ENCODE measurements around the gene FAM237A.

FAM237A gene

DNA sequence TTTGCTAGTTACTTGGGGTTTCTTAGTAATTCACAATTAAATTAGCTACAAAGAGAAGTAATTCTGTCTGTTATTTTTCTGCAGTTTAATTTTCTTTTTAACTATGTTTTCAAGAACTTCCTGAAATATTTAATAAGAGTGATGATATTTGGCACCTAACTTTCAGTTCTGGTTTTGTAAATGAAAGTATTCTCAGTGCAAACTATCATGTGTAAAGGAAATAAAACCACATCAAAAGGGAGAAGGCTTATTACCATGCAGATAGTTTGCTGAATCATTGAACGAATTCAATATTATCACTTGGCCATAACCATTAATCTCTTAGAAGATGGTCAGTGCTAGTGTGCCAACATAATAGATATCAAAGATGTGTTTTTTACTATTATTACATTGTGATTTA lies 46.7 kb downstream of the FAM237A start:
- DNase-seq (ENCODE audit: low read depth), result no peak

DNA sequence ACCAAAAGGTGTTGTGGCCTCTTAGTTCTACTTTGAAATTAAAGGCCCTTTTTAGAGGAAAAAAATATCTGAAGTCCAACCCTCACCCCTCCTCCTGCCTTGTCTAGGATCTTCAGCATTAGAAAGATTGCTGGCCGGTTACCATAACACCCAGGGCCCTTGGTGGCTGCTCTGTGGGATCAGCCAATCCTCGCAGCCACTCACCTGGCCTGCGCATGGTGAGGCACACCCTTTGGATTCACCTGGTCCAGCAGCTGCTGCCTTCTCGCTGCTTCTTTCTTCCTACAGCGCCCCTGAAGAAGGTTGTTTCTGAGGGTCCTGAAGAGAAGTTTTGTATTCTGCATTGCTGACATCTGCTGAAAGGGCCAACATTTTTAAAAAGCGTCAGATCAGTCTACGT lies 50.7 kb downstream of the FAM237A start:
- DNase-seq (ENCODE audit: low read depth), result no peak

DNA sequence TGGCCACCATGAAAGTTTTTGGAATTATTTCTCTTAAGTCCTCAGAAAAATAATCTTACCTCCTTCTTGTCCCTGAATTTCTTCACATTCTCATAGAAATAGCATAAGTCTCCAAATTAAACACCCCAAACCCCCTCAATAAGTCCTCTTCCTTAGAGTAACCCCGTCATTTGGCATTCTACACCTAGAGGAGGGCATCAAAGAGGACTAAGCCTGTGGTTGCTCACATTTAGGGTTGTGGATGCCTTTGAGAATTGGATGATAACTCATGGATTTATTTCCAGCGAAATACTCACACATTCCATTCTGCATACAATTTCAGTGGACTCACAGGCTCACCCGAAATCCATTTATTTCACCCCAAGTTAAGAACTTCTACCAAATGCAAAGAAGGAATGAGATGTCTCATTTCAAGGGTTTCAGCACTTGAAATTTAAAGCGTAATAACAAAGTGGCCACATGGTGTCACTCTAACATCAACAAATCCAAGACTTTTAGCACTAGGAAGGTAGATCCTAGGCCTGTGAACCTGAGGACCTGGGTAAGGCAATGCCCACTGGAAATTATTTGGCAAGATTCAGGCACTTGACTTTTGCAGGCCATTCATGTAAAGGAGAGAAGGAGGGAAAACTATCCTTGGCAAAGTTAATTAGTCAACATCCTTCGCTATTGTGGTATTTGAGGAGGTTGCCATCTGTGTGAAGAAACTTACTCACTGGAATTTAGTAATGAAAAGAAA lies 51.3 kb downstream of the FAM237A start:
- DNase-seq (ENCODE audit: low read depth), result no peak

DNA sequence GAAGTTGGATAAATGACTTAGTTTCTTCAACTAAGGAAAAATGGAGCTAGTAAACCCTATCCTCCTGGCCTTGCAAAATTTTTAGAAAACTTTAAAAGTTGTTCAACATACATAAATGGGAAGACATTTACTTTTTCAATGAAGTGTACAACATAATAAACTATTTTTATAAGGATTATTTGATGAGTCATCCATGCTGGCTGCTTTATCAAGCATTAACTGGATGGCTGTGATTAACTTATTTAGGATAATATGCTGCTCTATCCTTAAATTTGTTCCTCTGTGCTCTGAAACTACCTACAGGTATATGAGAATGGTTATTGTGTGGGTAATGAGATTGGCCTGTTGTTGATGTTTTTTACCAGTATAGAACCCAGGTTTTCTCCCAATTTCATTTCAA lies 54.6 kb downstream of the FAM237A start:
- DNase-seq (ENCODE audit: low read depth), result no peak

DNA sequence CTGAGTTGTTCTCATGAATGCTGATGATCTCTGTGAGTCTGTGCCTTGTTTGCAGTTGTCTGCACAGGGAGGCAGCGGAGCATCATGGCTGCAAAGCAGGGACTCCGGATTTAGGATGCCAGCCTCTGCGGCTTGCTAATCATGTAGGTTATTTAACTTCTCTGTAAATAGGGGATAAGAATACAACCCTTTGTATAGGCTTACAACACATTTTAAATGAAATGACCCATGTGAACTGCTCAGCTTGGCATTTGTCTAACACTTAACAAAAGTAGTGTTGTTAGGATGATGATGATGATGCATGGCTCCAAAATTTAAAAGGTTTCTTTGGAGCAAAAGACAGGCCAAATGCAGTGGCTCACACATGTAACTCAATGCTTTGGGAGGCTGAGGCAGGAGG lies 56.5 kb downstream of the FAM237A start:
- no peak for DNase-seq (ENCODE audit: low read depth)

All from T-helper 22 cell (primary cell).